HEK293 (cell line): ENCODE results near the gene RHEX.
A peak's percentile ranks its signal among the peaks of the same experiment; 100 is the strongest.

ENCODE experiments used
- GLIS1 ChIP-seq: fragments of 450-650 bp; formaldehyde crosslinking; IDR thresholded peaks from 2 replicates; pipeline ENCODE4 v1.5.1; 2016; ENCODE audit warnings: missing biosample characterization, missing genetic modification characterization
- GLIS2 ChIP-seq: fragments of 450-650 bp; formaldehyde crosslinking; IDR thresholded peaks from 2 replicates; pipeline ENCODE4 v1.5.1; 2016; ENCODE audit warnings: missing biosample characterization, missing genetic modification characterization
- HIC1 ChIP-seq: fragments of 450-650 bp; formaldehyde crosslinking; IDR thresholded peaks from 2 replicates; pipeline ENCODE4 v1.5.1; 2016; ENCODE audit warnings: missing biosample characterization, missing genetic modification characterization
- HOXA7 ChIP-seq: sonication (generic); formaldehyde crosslinking; IDR thresholded peaks from 2 replicates; pipeline ENCODE4 v1.8.1; 2022; ENCODE audit warnings: missing genetic modification reagents, borderline replicate concordance
- KLF16 ChIP-seq: fragments of 450-650 bp; formaldehyde crosslinking; IDR thresholded peaks from 2 replicates; pipeline ENCODE4 v1.5.1; 2017; ENCODE audit warnings: missing biosample characterization, missing genetic modification characterization
- PRDM4 ChIP-seq: fragments of 450-650 bp; formaldehyde crosslinking; IDR thresholded peaks from 2 replicates; pipeline ENCODE4 v1.5.1; 2017; ENCODE audit warnings: missing biosample characterization, missing genetic modification characterization
- REST ChIP-seq: fragments of 450-650 bp; formaldehyde crosslinking; IDR thresholded peaks from 2 replicates; pipeline ENCODE4 v1.5.1; 2016; ENCODE audit warnings: missing biosample characterization, missing genetic modification characterization
- SCRT2 ChIP-seq: fragments of 450-650 bp; formaldehyde crosslinking; IDR thresholded peaks from 2 replicates; pipeline ENCODE4 v1.5.1; 2016; ENCODE audit warnings: missing biosample characterization, missing genetic modification characterization
- ZBTB17 ChIP-seq: fragments of 450-650 bp; formaldehyde crosslinking; IDR thresholded peaks from 2 replicates; pipeline ENCODE4 v1.5.1; 2016; ENCODE audit warnings: missing biosample characterization, missing genetic modification characterization
- ZBTB26 ChIP-seq: fragments of 450-650 bp; formaldehyde crosslinking; optimal IDR thresholded peaks from 2 replicates; pipeline ENCODE3; 2016; ENCODE audit warnings: missing biosample characterization, mild to moderate bottlenecking, missing genetic modification characterization
- ZBTB8A ChIP-seq: fragments of 450-650 bp; formaldehyde crosslinking; IDR thresholded peaks from 2 replicates; pipeline ENCODE4 v1.5.1; 2016; ENCODE audit warnings: missing biosample characterization, missing genetic modification characterization
- ZNF114 ChIP-seq: fragments of 450-650 bp; formaldehyde crosslinking; IDR thresholded peaks from 2 replicates; pipeline ENCODE4 v1.5.0; 2017; ENCODE audit warnings: missing biosample characterization, missing genetic modification characterization
- ZNF138 ChIP-seq: fragments of 450-650 bp; formaldehyde crosslinking; IDR thresholded peaks from 2 replicates; pipeline ENCODE4 v1.5.1; 2016; ENCODE audit warnings: missing biosample characterization, missing genetic modification characterization, borderline replicate concordance
- ZNF146 ChIP-seq: fragments of 450-650 bp; formaldehyde crosslinking; IDR thresholded peaks from 2 replicates; pipeline ENCODE4 v1.5.1; 2016; ENCODE audit warnings: missing biosample characterization, missing genetic modification characterization
- ZNF175 ChIP-seq: fragments of 450-650 bp; formaldehyde crosslinking; IDR thresholded peaks from 2 replicates; pipeline ENCODE4 v1.5.1; 2016; ENCODE audit warnings: missing biosample characterization, missing genetic modification characterization
- ZNF214 ChIP-seq: fragments of 450-650 bp; formaldehyde crosslinking; IDR thresholded peaks from 2 replicates; pipeline ENCODE4 v1.5.1; 2017; ENCODE audit warnings: missing biosample characterization, mild to moderate bottlenecking, missing genetic modification characterization, borderline replicate concordance
- ZNF280D ChIP-seq: fragments of 450-650 bp; formaldehyde crosslinking; IDR thresholded peaks from 2 replicates; pipeline ENCODE4 v1.5.1; 2016; ENCODE audit warnings: missing biosample characterization, missing genetic modification characterization
- ZNF335 ChIP-seq: fragments of 450-650 bp; formaldehyde crosslinking; conservative IDR thresholded peaks from 2 replicates; pipeline ENCODE4 v1.5.1; 2016; ENCODE audit warnings: missing biosample characterization, missing genetic modification characterization
- ZNF354C ChIP-seq: fragments of 450-650 bp; formaldehyde crosslinking; IDR thresholded peaks from 2 replicates; pipeline ENCODE4 v1.5.1; 2016; ENCODE audit warnings: missing biosample characterization, missing genetic modification characterization, low read depth, borderline replicate concordance
- ZNF423 ChIP-seq: fragments of 450-650 bp; formaldehyde crosslinking; IDR thresholded peaks from 2 replicates; pipeline ENCODE4 v1.5.1; 2016; ENCODE audit warnings: missing biosample characterization, missing genetic modification characterization
- ZNF426 ChIP-seq: fragments of 450-650 bp; formaldehyde crosslinking; IDR thresholded peaks from 2 replicates; pipeline ENCODE4 v1.5.1; 2017; ENCODE audit warnings: missing biosample characterization, missing genetic modification characterization, mild to moderate bottlenecking, inconsistent platforms, moderate library complexity
- ZNF530 ChIP-seq: fragments of 450-650 bp; formaldehyde crosslinking; IDR thresholded peaks from 2 replicates; pipeline ENCODE4 v1.5.1; 2016; ENCODE audit warnings: low read depth, missing biosample characterization, missing genetic modification characterization
- ZNF549 ChIP-seq: fragments of 450-650 bp; IDR thresholded peaks from 2 replicates; pipeline ENCODE4 v1.5.1; 2018; ENCODE audit warnings: missing biosample characterization, missing genetic modification characterization, mild to moderate bottlenecking, inconsistent platforms, moderate library complexity
- ZNF660 ChIP-seq: fragments of 450-650 bp; IDR thresholded peaks from 2 replicates; pipeline ENCODE4 v1.5.1; 2018; ENCODE audit warnings: missing biosample characterization, mild to moderate bottlenecking, missing genetic modification characterization
- ZNF707 ChIP-seq: fragments of 450-650 bp; formaldehyde crosslinking; IDR thresholded peaks from 2 replicates; pipeline ENCODE4 v1.5.1; 2016; ENCODE audit warnings: missing biosample characterization, missing genetic modification characterization
- ZNF843 ChIP-seq: fragments of 450-650 bp; formaldehyde crosslinking; IDR thresholded peaks from 2 replicates; pipeline ENCODE4 v1.5.1; 2016; ENCODE audit warnings: missing biosample characterization, missing genetic modification characterization

Gene RHEX

GRCh38 chr1:206117151-206117948 is 64.4 kb downstream of the RHEX start, which contains the start of gene AVPR1B (continued):
- peak; percentile 87 for TF ChIP-seq ZBTB26 (tag by site-specific recombination)
- TF ChIP-seq HIC1 (tag by site-specific recombination) = peak; percentile 80
- TF ChIP-seq ZNF214 (tag by site-specific recombination) = no peak
- peak; percentile 64; the same call in 1 of the 2 replicates for TF ChIP-seq ZNF423
- TF ChIP-seq ZNF354C (tag by site-specific recombination) = no peak
- TF ChIP-seq ZNF175 = no peak
- TF ChIP-seq GLIS2 (tag by site-specific recombination) = peak; percentile 93
- TF ChIP-seq KLF16 = no peak; the same call in none of the 2 replicates
- TF ChIP-seq SCRT2 = peak; percentile 99
- TF ChIP-seq ZNF146 = no peak
- TF ChIP-seq ZNF114 (tag by site-specific recombination) = no peak
- TF ChIP-seq ZBTB17 = peak; percentile 98
- no peak; the same call in 1 of the 2 replicates for TF ChIP-seq ZNF843
- no peak for TF ChIP-seq ZNF426 (tag by site-specific recombination)
- peak; percentile 74 for TF ChIP-seq ZBTB8A
- no peak for TF ChIP-seq REST
- TF ChIP-seq PRDM4 = no peak
- no peak for TF ChIP-seq ZNF707 (tag by site-specific recombination)
- TF ChIP-seq ZNF530 (tag by site-specific recombination) = no peak
- no peak for TF ChIP-seq ZNF280D (tag by site-specific recombination)
- peak; percentile 98 for TF ChIP-seq ZNF335 (tag by site-specific recombination)
- 0 out of 2 replicates have a peak, but pooled peaks have one; percentile 71 for TF ChIP-seq ZNF660 (tag by site-specific recombination)
- no peak for TF ChIP-seq HOXA7 (CRISPR knock-in tag)
- no peak for TF ChIP-seq ZNF549 (tag by site-specific recombination)
- peak; percentile 92 for TF ChIP-seq GLIS1 (tag by site-specific recombination)
- no peak for TF ChIP-seq ZNF138 (tag by site-specific recombination)
